Left lung (tissue), 10 donors: ENCODE results near the gene BFAR. TPM values are rescaled to one million over a fixed set of nuclear protein-coding genes. Genes with fewer than 3 reads are reported as not detected.
"Not testable (repeated sequence)": the region's sequence is repeated elsewhere in the genome, so short reads cannot be mapped to it uniquely, and the experiment has no call there.

Experiments
- ATAC-seq: fragments of 200-7000 bp; cut with Tn5 transposase; one replicate; pipeline ENCODE4 v1.9.1; 2020; ENCODE audit warnings: moderate library complexity
- DNase-seq, 4 donors: peaks; one replicate each; pipeline ENCODE4 v3.0.0-alpha.2; 2013 to 2020
- H3K27ac ChIP-seq, 2 donors: fragments of 200-600 bp; sonication (generic) in 1 of 2; one replicate each; pipeline versions ENCODE4 v1.5.0 to v1.8.0; 2020 to 2021
- H3K27me3 ChIP-seq, 2 donors: fragments of 200-600 bp; sonication (generic) in 1 of 2; one replicate each; pipeline versions ENCODE4 v1.5.0 to v1.8.0; 2020 to 2021
- H3K36me3 ChIP-seq, 2 donors: fragments of 200-600 bp; sonication (generic) in 1 of 2; one replicate each; pipeline versions ENCODE4 v1.5.0 to v1.8.0; 2020 to 2021
- H3K4me1 ChIP-seq, 2 donors: fragments of 200-600 bp; one replicate each; pipeline ENCODE4 v1.8.0; 2021
- H3K4me3 ChIP-seq, 2 donors: fragments of 200-600 bp; sonication (generic) in 1 of 2; one replicate each; pipeline versions ENCODE4 v1.5.0 to v1.8.0; 2020 to 2021; ENCODE audit warnings: mild to moderate bottlenecking in 1 of 2
- H3K9me3 ChIP-seq, 2 donors: fragments of 200-600 bp; sonication (generic) in 1 of 2; one replicate each; pipeline versions ENCODE4 v1.5.0 to v1.8.0; 2020 to 2021
- intact Hi-C, 2 donors: fragments of 100-400 bp; cut with DNase I; formaldehyde crosslinking; loops; one replicate each; pipeline versions ENCODE4 v1.11.2 to v1.14.2; 2022
- polyA plus RNA-seq, 6 donors: library from polyadenylated mRNA; unstranded; fragments of 120-200 nt; gene quantifications; one replicate each; pipeline ENCODE4 v1.2.1, GENCODE V29; 2013; ENCODE audit not compliant: insufficient read length in 6 of 6
- total RNA-seq, 2 donors: library from RNA; stranded (reverse); fragmentation: NEBNext Ultra II Directional; extraction: Animal tissue kit (Norgen Biotek cat#: 25700); gene quantifications; one replicate each; pipeline ENCODE4 v1.2.1, GENCODE V29; 2021
- TF ChIP-seq, protein P1 (sequence below), 2 donors: fragments of 200-600 bp; sonication (generic) in 1 of 2; IDR thresholded peaks; one replicate each; pipeline versions ENCODE4 v1.5.0 to v1.8.0; 2021; ENCODE audit warnings: antibody characterized with exemption in 2 of 2
- donor health status: DM: no; HTN: yes; CAD: no.
- donor health status: DM: no; HTN: no; CAD: no.

Gene BFAR
- total and polyA plus RNA-seq, 8 donors, result 55.5 to 76.2 (median 66.7) TPM

DNA sequence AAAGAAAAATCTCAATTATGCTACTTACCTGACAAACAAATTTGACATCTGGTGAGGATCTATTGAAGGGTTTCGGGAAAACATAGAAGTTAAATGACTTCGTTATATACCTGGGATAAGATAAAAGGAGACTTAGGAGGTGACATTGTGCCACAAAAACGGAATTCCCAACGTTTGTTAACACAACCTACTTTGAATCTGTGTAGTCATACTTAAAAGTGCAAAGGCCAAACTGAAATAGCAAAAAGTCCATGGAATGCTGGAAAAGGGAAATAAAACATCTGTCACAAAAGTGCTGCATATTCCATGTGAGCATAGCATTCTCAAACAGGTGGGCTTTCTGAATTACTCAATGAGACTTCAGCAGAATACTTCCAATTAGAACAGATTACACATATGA lies 5.7 kb upstream of the BFAR start:
- ATAC-seq (no peak), DNase-seq (no peak)
- H3K4me3 ChIP-seq, result no peak overlapping the region
- H3K4me1 ChIP-seq, result peaks cover 8 to 37% of the 10 kb centered on the region in 2 donors
- no peak overlapping the region for H3K27ac ChIP-seq
- TF ChIP-seq, protein P1, sequence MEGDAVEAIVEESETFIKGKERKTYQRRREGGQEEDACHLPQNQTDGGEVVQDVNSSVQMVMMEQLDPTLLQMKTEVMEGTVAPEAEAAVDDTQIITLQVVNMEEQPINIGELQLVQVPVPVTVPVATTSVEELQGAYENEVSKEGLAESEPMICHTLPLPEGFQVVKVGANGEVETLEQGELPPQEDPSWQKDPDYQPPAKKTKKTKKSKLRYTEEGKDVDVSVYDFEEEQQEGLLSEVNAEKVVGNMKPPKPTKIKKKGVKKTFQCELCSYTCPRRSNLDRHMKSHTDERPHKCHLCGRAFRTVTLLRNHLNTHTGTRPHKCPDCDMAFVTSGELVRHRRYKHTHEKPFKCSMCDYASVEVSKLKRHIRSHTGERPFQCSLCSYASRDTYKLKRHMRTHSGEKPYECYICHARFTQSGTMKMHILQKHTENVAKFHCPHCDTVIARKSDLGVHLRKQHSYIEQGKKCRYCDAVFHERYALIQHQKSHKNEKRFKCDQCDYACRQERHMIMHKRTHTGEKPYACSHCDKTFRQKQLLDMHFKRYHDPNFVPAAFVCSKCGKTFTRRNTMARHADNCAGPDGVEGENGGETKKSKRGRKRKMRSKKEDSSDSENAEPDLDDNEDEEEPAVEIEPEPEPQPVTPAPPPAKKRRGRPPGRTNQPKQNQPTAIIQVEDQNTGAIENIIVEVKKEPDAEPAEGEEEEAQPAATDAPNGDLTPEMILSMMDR (IDR thresholded peaks at IDR 0.05), result no peak
- H3K27me3 ChIP-seq, result no peaks in the 10 kb centered on the region
- peaks cover 0 to 56% of the 10 kb centered on the region in 2 donors for H3K36me3 ChIP-seq
- no peaks in the 10 kb centered on the region for H3K9me3 ChIP-seq
- intact Hi-C loops, result no loop called here

DNA sequence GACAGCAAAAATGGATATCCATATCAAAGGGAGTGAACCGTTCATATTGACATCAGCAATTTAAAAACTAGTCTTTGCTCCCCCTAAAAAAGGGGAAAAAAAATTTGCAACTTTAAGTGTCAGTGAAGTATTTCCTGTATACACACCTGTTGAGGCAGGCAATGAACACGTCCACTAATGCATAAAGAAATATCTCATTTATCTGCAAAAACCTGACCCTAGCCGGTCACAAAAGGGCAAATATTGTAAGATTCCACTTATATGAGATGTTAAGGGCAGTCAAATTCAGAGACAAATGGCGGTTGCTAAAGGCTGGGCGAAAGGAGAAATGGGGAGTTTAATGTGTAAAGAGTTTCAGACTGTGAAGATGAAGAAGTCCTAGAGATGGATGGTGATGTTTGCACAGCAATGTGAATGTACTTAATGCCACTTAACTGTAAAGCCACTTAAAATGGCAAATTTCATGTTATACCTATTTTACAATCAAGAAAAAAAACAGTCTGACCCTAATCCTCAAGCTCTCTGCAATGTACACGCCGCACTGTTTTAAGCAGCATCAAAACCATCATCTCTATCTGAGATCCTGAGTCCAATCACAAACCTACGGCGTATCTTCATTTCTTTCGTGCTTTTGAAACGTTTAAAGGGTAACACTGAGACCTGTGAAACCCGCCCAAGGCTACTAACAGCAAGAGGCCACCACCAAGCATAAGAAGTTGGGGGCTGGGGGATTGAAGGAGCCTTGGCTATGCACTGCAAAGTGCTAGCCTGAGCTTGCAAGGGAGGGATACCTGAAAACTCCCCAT lies 3.7 kb upstream of the BFAR start:
- TF ChIP-seq, protein P1 (IDR thresholded peaks at IDR 0.05), result no peak
- Histone ChIP-seq H3K4me3 (peak overlapping the region; percentile 84 to 86), H3K4me1 (peaks cover 8 to 42% of the 10 kb centered on the region in 2 donors), H3K27me3 (no peaks in the 10 kb centered on the region), H3K9me3 (no peaks in the 10 kb centered on the region), H3K27ac (peak overlapping the region; percentile 93 to 96), H3K36me3 (peaks cover 0 to 39% of the 10 kb centered on the region in 2 donors)
- intact Hi-C loops, result no loop called here
- DNase-seq (no peak), ATAC-seq (no peak)

DNA sequence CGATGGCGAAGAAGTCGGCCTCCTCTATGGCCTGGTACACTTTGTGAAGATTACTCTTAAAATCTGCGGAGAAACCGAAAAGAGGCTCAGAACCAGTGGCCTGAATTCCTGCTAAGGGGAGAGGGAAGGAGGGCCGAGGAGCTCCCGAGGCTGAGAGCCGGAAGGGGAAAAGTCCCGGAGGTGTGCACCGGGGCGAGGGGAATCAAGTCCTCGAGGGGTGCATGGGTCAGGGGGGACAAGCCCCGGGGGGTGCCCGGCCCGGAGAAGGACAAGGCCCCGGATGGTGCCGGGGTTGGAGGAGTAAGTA lies 3.2 kb upstream of the BFAR start:
- intact Hi-C loops, result no loop called here
- Histone ChIP-seq H3K27me3 (no peaks in the 10 kb centered on the region), H3K4me3 (peak overlapping the region; percentile 84 to 86), H3K4me1 (peaks cover 13 to 47% of the 10 kb centered on the region in 2 donors), H3K36me3 (peaks cover 0 to 34% of the 10 kb centered on the region in 2 donors), H3K9me3 (no peaks in the 10 kb centered on the region), H3K27ac (peak overlapping the region; percentile 93 to 96)
- TF ChIP-seq, protein P1 (IDR thresholded peaks at IDR 0.05), result no peak
- DNase-seq (no peak), ATAC-seq (peak; percentile 0)

DNA sequence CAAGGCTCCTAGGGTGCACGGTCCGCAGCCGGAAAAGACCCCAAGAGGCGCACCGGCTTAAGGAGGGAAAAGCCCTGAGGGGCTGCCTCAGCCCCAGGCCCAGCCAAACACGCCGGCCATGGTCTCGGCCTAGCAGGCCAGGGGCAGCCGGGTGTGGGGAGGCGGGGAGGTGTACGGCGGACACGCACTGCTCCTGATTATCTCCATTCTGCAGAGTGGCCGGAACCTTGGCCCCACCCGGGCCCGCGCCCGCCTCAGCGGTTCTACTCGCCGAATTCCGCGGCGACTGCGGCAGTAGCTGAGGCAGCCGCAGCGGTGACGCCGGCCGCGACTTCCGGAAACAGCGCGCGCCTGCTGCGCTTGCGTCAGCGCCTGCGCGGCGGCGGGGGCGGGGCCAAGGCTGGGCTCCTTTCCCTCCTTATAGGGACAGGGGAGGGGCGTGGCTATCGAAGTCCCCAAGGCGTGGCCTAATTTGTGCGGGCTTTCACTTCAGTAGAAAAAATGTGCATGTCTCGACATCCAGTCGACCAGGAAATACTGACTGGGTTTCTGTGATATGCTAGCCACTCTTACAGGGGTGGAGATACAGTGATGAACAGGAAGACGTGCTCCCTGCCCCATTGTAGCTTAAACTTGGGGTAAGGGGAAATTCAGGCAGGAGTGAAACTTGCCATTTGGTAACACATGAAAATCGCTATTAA lies 2.7 kb upstream of the BFAR start, which contains the start of gene PARN:
Gene PARN, minus strand, starts transcription at position 342 of the 701 bp plus-strand sequence. Its CDS starts 135 bp downstream, at position 207.
- ATAC-seq, result peak; percentile 80
- H3K4me1 ChIP-seq, result peaks cover 17 to 52% of the 10 kb centered on the region in 2 donors
- intact Hi-C loops, result no loop called here

DNA sequence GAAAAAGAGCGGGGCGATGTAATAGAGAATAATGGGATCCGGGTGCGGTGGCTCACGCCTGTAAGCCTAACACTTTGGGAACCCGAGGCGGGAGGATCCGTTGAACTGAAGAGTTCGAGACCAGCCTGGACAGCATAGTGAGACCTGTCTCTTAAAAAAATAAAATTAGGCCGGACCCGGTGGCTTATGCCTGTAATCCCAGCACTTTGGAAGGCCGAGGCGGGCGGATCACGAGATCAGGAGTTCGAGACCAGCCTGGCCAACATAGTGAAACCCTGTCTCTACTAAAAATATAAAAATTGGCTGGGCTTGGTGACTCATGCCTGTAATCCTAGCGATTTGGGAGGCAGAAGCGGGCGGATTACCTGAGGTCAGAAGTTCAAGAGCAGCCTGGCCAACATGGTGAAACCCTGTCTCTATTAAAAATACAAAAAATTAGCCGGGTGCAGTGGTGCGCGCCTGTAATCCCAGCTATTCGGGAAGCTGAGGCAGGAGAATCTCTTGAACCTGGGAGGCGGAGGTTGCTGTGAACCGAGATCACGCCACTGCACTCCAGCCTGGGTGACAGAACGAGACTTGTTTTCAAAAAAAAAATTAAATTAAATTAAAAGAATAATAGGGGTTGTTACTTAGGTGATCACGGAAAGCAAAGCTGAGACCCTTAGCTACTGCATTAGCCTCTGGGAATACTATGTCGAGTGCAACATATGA lies 2.0 kb upstream of the BFAR start:
- ATAC-seq, H3K27me3 ChIP-seq, H3K9me3 ChIP-seq, intact Hi-C loops: not testable (repeated sequence)
- Histone ChIP-seq H3K27ac (peak overlapping the region; percentile 93 to 96), H3K4me1 (peaks cover 18 to 59% of the 10 kb centered on the region in 2 donors), H3K4me3 (peak overlapping the region in 1 of 2 donors; percentile 84), H3K36me3 (peaks cover 0 to 22% of the 10 kb centered on the region in 2 donors)
- peak in 1 of 4 donors; percentile 36 for DNase-seq

More for the DNA sequence above, 2.7 kb upstream of the BFAR start, which contains the start of gene PARN:
- peak; percentile 94 to 98 (median 98) for DNase-seq
- peaks cover 0 to 29% of the 10 kb centered on the region in 2 donors for H3K36me3 ChIP-seq
- H3K27me3 ChIP-seq, result no peaks in the 10 kb centered on the region
- TF ChIP-seq, protein P1 (IDR thresholded peaks at IDR 0.05), result no peak
- H3K27ac ChIP-seq, result peak within 1 kb of the TSS; percentile 93 to 96
- H3K4me3 ChIP-seq, result peak within 1 kb of the TSS; percentile 84 to 86
- H3K9me3 ChIP-seq, result no peaks in the 10 kb centered on the region
